Measurements from ENCODE around the gene WFIKKN1.

WFIKKN1 gene

GRCh38 chr16:674214-674881, 43.6 kb downstream of the WFIKKN1 start:
- no peak for DNase-seq (ENCODE audit: low spot score)

- DNase-seq (ENCODE audit: low spot score) = no peak
Observed at GRCh38 chr16:674968-675883, 44.4 kb downstream of the WFIKKN1 start, which contains the start of gene RHBDL1. Gene RHBDL1, plus strand, starts transcription at chr16:675671. Its CDS starts 120 bp downstream, at chr16:675791.

GRCh38 chr16:675884-676564, 45.2 kb downstream of the WFIKKN1 start:
- DNase-seq (ENCODE audit: low spot score) = no peak

- DNase-seq (ENCODE audit: low spot score) = no peak
Observed at GRCh38 chr16:676565-676902, 45.7 kb downstream of the WFIKKN1 start.

- peak; percentile 44 for DNase-seq (ENCODE audit: low spot score)
Observed at GRCh38 chr16:676913-677312, 46.1 kb downstream of the WFIKKN1 start.

- no peak for DNase-seq (ENCODE audit: low spot score)
Observed at GRCh38 chr16:677316-678190, 46.8 kb downstream of the WFIKKN1 start.

- DNase-seq (ENCODE audit: low spot score) = no peak
Observed at GRCh38 chr16:678209-678857, 47.5 kb downstream of the WFIKKN1 start.

- peak; percentile 31 for DNase-seq (ENCODE audit: low spot score)
Observed at GRCh38 chr16:678858-679813, 48.4 kb downstream of the WFIKKN1 start.

- peak; percentile 80 for DNase-seq (ENCODE audit: low spot score)
Observed at GRCh38 chr16:679814-680624, 49.2 kb downstream of the WFIKKN1 start, which contains the start of gene STUB1. Gene STUB1, plus strand, starts transcription at chr16:680410. Its CDS starts 116 bp downstream, at chr16:680526.

GRCh38 chr16:680625-680945, 49.8 kb downstream of the WFIKKN1 start:
- DNase-seq (ENCODE audit: low spot score) = no peak

GRCh38 chr16:680967-681745, 50.4 kb downstream of the WFIKKN1 start:
- DNase-seq (ENCODE audit: low spot score) = no peak

- DNase-seq (ENCODE audit: low spot score) = no peak
Observed at GRCh38 chr16:681746-682427, 51.1 kb downstream of the WFIKKN1 start.

GRCh38 chr16:682493-683395, 52.0 kb downstream of the WFIKKN1 start:
- no peak for DNase-seq (ENCODE audit: low spot score)

GRCh38 chr16:683396-684070, 52.7 kb downstream of the WFIKKN1 start:
- DNase-seq (ENCODE audit: low spot score) = no peak
